HK-2 (cell line): Measurements from ENCODE around the gene GTF2I.
"Not testable (repeated sequence)": the region's sequence is repeated elsewhere in the genome, so short reads cannot be mapped to it uniquely, and the experiment has no call there.

Experiments used
- DNase-seq: peaks from one replicate; pipeline ENCODE4 v3.0.0-alpha.2; 2018; ENCODE audit not compliant: unreplicated experiment

The GTF2I gene

DNA sequence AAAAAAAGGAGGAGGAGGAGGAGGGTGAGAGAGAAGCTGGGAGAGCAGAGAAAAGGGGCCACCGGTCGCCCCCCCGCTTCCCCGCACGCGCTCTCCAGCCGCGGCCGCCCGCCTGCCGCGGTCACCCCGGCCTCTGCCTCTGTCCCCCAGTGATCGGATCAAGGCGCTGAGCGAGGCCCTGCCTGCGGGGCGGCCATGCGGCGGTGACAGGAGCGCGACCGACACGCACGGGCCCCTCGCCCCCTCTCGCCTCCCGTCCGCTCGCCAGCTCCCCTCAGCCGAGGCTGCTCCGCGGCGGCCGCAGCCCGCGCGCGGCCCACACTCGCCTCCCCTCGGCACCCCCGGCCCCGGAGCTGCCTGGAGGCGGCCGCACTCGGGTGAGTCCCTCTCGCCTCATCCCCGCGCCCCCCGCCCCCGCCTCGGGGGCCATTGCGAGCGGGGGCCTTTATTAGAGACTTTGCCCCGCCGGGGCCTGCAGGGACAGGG is at the start of gene GTF2I:
TSS of gene GTF2I (plus strand) at position 27 of the 486 bp plus-strand sequence. CDS start 31,411 bp downstream, outside the sequence.
- DNase-seq: no peak

DNA sequence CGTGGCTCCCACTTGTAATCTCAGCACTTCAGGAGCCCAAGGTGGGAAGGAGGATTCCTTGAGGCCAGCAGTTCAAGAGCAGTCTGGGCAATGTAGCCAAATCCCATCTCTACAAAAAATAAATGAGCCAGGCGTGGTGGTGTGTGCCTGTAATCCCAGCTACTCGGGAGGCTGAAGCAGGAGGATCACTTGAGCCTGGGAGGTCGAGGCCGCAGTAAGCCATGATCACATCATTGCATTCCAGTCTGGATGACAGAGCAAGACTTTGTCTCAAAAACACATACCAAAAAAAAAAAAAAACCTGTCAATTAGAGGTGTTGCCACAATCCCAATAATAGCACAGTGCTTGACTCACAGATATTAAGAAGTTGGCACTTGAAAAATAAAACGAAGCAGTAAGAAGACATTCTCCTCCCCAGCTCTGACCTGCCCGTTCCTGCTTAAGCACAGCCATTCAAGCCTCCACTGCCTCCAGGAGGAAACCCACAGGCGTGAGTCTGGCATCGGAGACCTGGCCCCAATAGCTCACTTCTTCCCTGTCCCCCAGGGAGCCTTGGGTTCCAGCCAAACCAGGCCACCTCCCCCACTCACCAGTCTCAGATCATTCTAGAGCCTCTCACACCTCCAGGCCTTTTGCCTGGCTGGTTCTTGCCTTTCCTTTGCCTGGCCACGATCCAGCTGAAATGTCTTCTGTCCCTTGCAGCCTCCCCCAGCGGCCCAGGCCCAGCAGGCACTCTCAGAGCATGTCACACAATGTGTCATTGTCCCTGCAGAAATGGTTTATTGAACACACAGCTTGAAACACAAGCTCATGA is 45.3 kb upstream of the GTF2I start:
- peak; percentile 67 for DNase-seq

DNA sequence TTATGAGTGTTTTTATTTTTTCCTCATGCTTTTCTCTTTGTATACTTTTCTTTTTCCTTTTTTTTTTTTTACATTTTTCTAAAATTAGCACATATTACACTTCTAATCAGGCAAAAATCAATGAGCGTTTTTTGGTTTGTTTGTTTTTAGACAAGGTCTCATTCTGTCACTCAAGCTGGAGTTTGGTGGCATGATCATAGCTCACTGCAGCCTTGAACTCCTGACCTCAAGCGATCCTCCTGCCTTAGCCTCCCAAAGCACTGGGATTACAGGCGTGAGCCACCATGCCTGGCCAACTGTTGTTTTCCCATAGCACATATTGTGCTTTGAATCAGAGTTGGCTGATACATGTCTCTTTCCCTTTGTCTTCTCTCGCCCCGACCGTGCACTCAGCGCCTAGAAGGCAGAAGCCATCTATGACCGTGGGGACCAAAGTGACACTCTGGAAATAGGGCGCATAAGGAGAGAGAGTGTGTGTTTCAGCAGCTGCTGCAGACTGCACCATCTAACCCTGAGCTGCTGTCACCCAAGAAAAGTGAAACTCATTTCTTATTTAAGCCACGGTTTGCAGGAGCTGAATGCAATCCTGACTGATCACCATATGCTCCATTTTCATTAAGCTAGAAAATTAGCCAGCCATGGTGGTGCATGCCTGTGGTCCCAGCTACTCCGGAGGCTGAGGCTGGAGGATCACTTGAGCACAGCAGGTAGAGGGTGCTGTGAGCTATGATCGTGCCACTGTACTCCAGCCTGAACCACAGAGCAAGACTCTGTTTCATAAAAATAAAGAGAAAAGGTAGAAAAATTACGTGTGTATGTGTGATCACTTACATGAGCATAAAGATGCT is 41.4 kb upstream of the GTF2I start:
- no peak for DNase-seq

DNA sequence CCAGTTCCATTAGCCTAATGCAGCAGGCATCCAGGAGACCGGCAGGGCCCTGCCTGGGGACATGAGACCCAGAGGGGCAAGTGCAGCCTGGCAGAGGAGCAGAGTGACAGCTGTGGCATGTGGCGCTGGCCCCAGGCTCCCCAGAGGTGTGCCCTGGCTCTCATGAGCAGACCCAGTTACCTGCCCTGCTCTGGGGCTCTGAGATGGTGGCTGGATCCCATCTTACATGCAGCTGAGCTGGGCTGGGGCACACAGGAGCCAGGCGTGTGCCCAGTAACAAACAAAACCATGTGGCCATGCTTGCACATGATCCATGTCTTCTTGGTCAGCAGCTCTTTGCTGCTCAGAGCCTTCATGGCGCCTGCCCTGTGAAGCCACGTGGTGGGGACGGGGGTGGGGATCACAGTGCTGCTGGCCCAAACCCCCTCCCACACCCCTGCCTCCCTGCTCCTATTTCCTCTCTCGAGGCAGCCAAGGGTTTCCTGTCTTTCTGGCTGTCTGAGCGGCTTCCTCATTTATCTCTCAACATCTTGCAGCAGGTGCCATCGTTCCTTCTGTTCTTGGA is 40.3 kb upstream of the GTF2I start:
- DNase-seq: no peak

DNA sequence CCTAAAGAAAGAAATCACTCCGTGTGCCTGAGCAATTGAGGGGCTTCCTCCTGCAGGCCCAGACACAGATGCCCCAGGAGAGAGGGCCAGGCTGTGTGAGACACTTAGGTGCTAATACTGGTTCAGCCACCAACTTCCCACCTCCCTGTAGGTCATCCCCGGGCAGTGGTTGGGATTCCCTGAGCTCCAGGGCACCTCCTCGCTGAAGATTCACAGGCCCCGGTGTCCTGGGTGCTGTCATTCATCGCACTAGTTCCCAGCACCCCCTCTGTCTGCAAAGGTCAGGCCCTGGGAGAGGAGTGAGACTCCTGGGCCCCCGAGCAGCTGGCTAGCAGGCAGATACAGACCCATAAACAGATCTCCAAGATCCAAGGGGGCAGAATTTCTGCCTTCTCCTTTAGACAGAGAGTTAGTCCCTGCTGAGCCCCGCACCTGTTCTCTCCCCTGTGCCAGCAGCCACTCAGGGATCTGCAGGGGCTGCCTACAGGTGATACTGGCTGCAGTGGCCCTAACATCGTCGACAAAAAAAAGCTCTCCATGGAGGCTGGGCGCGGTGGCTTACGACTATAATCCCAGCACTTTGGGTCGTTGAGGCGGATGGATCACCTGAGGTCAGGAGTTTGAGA is 38.2 kb upstream of the GTF2I start:
- DNase-seq: no peak

DNA sequence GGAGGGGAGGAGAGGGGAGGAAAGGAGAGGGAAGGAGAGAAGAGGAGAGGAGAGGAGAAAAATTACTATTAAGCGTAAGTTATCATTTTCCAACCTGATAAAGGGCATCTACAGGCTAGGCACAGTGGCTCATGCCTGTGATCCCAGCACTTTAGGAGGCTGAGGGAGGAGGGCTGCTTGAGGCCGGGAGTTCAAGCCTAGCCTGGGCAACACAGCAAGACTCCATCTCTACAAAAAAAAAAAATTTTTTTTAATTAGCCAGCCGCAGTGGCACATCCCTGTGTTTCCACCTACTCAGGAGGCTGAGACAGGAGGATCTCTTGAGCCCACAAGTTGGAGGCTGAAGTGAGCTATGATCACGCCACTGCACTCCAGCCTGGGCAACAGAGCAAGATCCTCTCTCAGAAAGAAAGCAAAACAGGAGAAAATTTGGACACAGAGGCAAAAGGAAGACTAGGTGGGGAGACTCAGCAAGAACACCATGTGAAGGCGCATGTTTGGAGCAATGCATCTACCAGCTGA is 35.2 kb upstream of the GTF2I start:
- no peak for DNase-seq

DNA sequence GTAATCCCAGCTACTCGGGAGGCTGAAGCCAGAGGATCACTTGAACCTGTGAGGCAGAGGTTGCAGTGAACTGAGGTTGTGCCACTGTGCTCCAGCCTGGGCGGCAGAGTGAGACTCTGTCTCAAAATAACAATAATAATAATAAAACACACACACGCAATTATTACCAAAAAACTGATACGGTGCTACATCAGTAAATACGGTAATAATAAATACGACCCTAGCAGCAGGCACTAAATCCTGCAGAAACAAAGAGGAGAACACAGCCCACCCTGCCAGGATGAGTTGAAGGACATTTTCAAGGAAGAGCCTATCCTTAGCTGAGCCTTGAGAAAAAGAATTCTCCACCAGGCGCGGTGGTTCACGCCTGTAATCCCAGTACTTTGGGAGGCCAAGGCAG is 34.4 kb upstream of the GTF2I start:
- DNase-seq: no peak

DNA sequence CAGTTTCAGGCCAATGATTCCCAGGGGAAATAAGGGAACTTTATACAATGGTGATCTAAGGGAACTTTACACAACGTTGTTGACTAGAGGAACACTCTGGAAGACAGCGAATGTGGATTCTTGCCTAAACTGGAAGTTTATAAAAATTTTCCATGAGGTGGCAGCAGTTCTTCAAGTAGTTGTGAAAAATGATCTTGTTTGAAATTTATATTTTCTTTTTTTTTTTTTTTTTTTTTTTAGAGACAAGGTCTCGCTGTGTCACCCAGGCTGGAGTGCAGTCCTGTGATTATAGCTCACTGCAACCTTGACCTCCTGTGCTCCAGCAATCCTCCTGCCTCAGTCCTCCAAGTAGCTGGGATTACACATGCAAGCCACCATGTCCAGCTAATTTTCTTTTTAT is 32.1 kb upstream of the GTF2I start:
- no peak for DNase-seq

DNA sequence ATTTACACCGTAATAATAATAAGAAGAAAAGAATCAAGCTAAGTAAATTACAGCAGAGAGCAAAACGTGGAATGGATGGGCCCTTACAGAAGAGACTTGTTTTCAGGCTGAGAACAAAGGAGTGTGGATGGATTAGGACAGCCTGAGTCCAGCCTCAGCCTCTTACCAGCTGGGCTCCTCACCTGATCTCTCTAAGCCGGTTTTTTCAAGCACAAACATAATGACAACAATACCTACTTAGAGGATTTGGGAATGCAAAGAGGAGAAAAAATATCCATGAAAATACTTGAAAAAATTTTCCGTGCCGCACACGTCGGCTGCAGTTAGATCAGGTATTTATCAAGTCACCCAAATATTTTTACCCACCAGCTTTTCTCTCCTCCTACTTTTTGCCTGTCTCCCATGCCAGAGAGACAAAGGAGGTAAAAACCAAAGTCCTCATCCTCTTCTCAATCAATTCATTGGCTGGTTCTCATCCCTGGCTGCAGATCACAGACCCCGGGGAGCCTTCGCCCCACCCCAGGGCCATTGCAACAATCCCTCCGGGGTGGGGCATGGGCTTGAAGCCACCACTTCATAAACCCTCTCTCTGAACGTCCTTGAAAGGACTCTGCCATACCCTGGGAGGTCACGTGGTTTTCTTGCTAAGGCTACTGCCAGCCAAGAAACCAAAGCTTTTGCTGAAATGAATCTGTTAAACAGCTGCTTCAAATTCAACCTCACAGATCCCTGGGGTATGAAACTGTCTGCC is 29.7 kb upstream of the GTF2I start:
- no peak for DNase-seq

DNA sequence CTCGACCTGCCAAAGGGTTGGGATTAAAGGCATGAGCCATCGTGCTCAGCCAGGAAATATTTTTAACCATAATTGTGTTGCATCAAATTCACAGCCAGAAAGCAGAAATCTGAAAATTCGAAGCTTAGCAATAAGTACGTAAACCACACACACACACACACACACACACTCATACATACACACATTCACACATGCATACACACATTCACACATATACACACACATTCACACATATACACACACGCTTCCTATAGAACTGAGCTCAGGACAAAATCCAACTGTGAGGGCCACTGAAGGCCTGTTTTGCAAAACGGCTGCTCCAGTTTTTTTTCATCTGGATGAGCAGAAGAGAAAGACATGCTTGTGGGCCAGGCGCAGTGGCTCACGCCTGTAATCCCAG is 25.0 kb upstream of the GTF2I start:
- DNase-seq: no peak

DNA sequence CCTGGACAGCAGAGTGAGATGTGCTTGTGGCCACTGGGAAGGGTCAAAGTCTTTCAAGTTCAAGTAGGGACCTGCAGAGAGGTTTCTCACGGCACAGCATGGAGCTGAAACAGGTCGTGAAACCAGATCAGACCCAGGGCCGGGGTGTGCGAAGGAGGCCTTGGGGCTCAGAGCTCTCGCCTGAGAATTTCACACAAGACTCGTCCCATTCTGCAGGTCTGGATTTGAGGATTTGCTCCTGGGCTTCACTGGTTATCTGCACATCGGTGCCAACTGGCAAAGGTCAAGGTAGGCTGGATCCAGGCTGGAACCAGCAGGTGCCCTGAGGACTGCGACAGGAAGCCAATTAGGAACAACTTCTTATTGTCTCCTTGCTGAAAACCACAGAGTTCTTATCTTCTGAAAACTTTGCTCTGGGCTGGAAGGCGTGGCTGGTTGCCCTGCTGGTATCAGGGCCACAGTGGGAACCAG is 24.0 kb upstream of the GTF2I start:
- DNase-seq: no peak

DNA sequence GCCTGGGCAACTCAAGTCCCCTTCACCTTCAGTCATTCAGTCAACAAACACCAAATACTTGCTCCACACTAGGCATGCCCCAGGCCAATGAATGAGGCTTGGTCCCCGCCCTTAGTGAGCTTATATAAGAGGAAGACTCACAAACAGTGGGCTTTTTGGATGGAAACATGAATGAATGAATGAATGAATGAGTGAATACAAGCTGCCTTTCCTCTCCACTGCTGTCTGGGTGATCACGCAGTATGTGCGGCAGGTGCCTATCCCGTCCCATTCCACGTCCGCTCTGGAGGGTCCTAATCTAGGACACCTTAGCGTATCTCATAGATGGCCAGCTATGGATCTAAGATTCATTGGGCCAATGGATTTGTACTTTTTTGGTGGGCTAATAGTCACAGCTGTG is 19.8 kb upstream of the GTF2I start:
- DNase-seq: no peak

DNA sequence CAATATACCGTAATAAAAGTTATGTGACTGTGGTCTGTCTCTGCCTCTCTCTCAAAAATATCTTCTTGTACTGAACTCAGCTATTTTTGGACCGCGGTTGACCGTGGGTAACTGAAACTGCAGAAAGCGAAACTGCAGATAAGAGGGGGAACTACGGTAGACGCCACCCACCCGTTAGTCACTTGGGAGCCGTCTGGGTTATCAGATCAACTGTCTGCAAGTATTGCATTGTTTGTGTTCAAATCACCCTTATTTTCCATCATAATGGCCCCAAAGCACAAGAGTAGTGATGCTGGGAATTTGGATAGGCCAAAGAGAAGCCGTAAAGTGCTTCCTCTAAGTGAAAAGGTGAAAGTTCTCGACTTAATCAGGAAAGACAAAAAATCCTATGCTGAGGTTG is 7.5 kb upstream of the GTF2I start:
- not testable (repeated sequence) for DNase-seq

DNA sequence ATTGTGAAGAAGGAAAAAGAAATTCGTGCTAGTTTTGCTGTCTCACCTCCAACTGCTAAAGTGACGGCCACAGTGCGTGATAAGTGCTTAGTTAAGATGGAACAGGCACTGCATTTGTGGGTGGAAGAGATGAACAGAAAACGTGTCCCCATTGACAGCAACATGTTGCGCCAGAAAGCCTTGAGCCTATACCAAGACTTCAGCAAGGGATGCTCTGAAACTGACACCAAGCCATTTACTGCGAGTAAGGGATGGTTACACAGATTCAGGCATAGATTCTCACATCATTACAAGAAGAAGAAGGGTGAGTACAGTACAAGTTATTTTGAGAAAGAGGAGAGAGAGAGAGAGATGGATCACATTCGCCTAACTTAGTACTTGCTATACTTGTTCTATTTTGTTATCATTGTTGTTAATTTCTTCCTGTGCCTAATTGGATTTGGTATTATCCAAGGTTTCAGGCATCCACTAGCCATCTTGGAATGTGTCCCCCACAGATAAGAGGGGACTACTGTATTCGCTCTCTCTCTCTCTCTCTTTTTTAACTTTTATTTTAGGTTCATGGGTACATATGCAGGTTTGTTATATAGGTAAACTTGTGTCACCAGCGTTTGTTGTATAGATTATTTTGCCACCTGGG is 6.9 kb upstream of the GTF2I start:
- DNase-seq: not testable (repeated sequence)

DNA sequence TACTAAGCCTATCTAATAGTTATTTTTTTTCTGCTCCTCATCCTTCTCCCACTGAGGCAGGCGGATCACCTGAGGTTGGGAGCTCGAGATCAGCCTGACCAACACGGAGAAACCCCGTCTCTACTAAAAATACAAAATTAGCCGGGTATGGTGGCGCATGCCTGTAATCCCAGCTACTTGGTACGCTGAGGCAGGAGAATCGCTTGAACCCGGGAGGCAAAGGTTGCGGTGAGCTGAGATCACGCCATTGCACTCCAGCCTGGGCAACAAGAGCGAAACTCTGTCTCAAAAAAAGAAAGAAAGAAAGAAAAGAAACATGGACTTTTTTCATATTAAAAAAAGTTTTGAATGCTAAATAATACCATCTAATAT is 6.4 kb upstream of the GTF2I start:
- not testable (repeated sequence) for DNase-seq

DNA sequence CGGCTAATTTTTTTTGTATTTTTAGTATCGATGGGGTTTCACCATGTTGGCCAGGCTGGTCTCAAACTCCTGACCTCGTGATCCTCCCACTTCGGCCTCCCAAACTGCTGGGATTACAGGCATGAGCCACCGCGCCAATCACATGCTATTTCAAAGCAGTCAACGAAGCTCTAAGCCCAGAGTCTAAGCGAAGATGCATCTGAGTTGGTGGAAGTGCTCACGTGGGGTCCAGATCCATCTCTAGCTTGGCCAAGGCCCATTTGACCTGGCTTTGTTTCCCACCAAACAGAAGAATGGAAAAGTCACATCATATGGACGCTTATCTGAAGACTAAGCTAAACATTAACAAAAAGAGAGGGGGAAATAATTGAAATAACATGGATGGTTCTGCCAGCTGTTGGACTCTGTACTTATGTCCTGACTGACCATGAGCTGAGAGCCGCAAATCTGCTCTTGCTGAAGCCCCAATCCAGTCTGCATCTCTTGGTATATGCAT is 3.8 kb upstream of the GTF2I start:
- DNase-seq: no peak

DNA sequence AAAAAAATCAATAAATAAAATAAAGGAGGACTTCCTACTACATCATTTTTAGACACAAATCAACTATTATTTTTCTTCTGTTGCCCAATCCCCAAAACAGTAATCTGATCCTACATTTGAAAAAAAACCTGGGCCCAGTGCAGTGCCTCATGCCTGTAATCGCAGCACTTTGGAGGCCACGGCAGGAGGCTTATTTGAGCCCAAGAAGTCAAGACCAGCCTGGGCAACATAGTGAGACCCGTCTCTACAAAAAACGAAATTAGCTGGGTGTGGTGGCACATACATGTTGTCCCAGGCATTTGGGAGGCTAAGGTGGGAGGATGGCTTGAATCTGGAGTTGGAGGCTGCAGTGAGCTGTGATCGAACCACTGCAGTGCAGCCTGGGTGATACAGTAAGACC is 2.7 kb upstream of the GTF2I start:
- DNase-seq: no peak

DNA sequence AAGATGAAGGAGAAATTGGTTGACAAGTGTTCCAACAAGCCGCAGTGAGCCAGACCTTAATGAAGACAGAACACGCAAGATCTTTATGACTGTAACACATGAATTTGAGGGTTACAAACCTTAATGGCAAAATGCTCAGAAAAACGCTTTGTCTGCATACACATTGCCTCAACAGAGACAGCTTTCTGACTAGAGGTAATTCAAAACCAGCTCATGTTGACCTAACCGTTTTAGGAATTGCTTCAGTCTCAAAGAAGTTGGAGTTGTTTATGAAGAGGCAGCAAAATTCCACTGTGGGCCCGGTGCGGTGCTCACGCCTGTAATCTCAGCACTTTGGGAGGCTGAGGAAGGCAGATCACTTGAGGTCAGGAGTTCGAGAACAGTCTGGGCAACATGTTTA is 2.2 kb upstream of the GTF2I start:
- DNase-seq: no peak

DNA sequence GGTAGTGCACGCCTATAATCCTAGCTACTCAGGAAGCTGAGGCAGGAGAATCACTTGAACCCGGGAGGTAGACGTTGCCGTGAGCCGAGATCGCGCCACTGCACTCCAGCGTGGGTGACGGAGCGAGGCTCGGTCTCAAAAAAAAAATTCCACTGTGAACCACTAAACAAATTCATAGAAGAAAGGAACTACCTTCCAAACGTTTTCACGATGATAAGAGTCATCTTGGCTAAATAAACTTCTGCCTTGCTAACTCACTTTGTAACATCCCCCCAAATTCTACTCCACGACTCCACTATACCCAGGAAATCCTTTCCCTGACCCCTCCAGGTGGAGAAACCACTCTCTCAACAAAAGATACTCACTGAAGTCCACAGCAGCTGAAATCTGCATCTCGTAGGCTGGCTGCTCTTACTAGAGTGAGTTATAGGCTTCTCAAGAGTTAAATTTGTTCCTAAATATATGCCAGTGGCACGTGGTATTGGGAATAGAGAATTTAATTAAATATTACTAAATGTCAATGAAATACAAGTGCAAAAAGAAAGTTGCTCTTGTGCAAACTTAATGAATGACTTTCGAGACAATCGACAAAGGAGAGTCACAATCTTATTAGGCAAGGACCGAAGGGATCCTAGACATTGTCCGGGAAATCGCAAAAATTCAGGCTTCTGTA is 1.6 kb upstream of the GTF2I start:
- no peak for DNase-seq

DNA sequence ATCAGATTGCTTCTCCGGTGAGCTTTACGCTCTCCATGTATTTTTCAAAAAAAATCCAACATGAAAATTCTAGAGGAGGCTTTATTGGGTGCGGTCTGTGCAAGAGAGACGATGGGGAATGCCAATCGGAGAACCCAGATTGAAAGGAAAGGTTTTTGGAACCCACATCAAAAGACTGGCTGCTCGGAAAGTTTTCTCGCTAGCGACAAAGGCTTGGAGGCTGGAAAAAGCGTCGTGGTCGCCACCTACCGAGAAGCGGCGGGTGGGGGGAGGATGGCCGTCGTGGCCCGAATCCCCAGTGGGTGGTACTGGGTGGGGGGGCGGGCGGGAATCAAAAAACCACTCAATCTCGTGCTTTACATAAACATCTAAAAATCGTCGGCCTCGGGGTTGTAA is 1.1 kb upstream of the GTF2I start:
- DNase-seq: peak; percentile 51
